Glutamatergic neuron (in vitro differentiated cells): ENCODE data around the gene MED16. TPM values are rescaled to one million over a fixed set of nuclear protein-coding genes. Genes with fewer than 3 reads are reported as not detected.

Source experiments
- DNase-seq: peaks from one replicate; pipeline ENCODE4 v3.0.0; 2022
- H3K27ac Mint-ChIP-seq: one replicate; pipeline ENCODE4 v1.8.0; 2020; ENCODE audit warnings: mild to moderate bottlenecking, mixed read lengths, inconsistent platforms; ENCODE audit not compliant: unreplicated experiment
- H3K27me3 Mint-ChIP-seq: one replicate; pipeline ENCODE4 v1.8.0; 2020; ENCODE audit warnings: mild to moderate bottlenecking, moderate library complexity, mixed read lengths, inconsistent platforms; ENCODE audit not compliant: unreplicated experiment
- H3K36me3 Mint-ChIP-seq: one replicate; pipeline ENCODE4 v1.8.0; 2020; ENCODE audit warnings: mild to moderate bottlenecking, mixed read lengths, inconsistent platforms; ENCODE audit not compliant: unreplicated experiment
- H3K4me1 Mint-ChIP-seq: one replicate; pipeline ENCODE4 v1.8.0; 2020; ENCODE audit warnings: mild to moderate bottlenecking, low read depth, mixed read lengths, inconsistent platforms; ENCODE audit not compliant: unreplicated experiment
- H3K4me3 Mint-ChIP-seq: one replicate; pipeline ENCODE4 v1.8.0; 2020; ENCODE audit warnings: mild to moderate bottlenecking, mixed read lengths, inconsistent platforms; ENCODE audit not compliant: unreplicated experiment
- H3K9me3 Mint-ChIP-seq: one replicate; pipeline ENCODE4 v1.8.0; 2020; ENCODE audit warnings: mild to moderate bottlenecking, moderate library complexity, mixed read lengths, inconsistent platforms; ENCODE audit not compliant: unreplicated experiment
- total RNA-seq: library from RNA; stranded (reverse); fragmentation: NEBNext Ultra II Directional; extraction: Animal tissue kit (Norgen Biotek cat#: 25700); gene quantifications from one replicate; pipeline ENCODE4 v1.2.1, GENCODE V29; 2021; ENCODE audit not compliant: unreplicated experiment
- TF ChIP-seq, protein P1 (sequence below): fragments of 200-600 bp; sonication (generic); IDR thresholded peaks from one replicate; pipeline ENCODE4 v1.5.0; 2021; ENCODE audit not compliant: partially characterized antibody, unreplicated experiment

MED16 gene
- total RNA-seq, 1 donor from 2014 or later: 65.0 TPM

DNA sequence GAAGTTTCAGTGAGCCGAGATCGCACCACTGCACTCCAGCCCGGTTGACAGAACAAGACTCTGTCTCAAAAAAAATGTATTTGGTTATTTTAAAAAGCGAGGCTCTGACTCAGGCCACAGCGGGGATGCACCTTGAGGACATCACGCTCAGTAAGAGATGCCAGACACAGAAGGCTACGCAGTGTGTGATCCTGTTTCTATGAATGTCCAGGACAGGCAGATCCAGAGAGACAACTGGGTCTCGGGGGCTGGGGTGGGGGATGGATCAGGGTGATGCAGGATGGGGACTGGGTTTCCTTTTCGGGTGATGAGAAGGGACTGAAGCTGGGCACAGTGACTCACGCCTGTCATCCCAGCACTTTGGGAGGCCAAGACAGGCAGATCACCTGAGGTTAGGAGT is 5.4 kb downstream of the MED16 start:
- TF ChIP-seq, protein P1, sequence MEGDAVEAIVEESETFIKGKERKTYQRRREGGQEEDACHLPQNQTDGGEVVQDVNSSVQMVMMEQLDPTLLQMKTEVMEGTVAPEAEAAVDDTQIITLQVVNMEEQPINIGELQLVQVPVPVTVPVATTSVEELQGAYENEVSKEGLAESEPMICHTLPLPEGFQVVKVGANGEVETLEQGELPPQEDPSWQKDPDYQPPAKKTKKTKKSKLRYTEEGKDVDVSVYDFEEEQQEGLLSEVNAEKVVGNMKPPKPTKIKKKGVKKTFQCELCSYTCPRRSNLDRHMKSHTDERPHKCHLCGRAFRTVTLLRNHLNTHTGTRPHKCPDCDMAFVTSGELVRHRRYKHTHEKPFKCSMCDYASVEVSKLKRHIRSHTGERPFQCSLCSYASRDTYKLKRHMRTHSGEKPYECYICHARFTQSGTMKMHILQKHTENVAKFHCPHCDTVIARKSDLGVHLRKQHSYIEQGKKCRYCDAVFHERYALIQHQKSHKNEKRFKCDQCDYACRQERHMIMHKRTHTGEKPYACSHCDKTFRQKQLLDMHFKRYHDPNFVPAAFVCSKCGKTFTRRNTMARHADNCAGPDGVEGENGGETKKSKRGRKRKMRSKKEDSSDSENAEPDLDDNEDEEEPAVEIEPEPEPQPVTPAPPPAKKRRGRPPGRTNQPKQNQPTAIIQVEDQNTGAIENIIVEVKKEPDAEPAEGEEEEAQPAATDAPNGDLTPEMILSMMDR: no peak
- peaks cover 4% of the 10 kb centered on the region for H3K9me3 Mint-ChIP-seq
- no peaks in the 10 kb centered on the region for H3K27me3 Mint-ChIP-seq
- DNase-seq: no peak
- H3K4me1 Mint-ChIP-seq: no peaks in the 10 kb centered on the region
- H3K36me3 Mint-ChIP-seq: no peaks in the 10 kb centered on the region
- no peak overlapping the region for H3K4me3 Mint-ChIP-seq
- no peak overlapping the region for H3K27ac Mint-ChIP-seq

DNA sequence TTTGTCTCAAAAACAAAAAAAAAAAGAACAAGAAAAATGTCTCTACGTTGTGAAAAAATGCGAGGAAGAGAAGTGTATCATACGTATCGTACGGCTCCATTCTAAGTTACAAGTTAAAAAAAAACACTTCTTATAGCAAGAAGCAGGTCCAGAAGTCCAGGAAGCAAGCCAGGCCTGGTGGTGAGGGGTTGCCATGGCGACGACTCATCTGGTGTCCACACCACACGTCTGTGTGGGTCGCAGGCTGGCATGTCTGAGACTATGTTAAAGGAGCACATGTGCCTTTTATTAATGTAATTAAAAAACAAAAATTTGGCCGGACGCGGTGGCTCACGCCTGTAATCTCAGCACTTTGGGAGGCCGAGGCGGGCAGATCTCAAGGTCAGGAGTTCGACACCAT is 5.9 kb downstream of the MED16 start:
- Mint-ChIP-seq H3K36me3 (no peaks in the 10 kb centered on the region), H3K4me1 (no peaks in the 10 kb centered on the region), H3K4me3 (no peak overlapping the region), H3K27me3 (peaks cover 2% of the 10 kb centered on the region), H3K9me3 (peaks cover 3% of the 10 kb centered on the region), H3K27ac (no peak overlapping the region)
- DNase-seq: no peak
- TF ChIP-seq, protein P1: no peak

DNA sequence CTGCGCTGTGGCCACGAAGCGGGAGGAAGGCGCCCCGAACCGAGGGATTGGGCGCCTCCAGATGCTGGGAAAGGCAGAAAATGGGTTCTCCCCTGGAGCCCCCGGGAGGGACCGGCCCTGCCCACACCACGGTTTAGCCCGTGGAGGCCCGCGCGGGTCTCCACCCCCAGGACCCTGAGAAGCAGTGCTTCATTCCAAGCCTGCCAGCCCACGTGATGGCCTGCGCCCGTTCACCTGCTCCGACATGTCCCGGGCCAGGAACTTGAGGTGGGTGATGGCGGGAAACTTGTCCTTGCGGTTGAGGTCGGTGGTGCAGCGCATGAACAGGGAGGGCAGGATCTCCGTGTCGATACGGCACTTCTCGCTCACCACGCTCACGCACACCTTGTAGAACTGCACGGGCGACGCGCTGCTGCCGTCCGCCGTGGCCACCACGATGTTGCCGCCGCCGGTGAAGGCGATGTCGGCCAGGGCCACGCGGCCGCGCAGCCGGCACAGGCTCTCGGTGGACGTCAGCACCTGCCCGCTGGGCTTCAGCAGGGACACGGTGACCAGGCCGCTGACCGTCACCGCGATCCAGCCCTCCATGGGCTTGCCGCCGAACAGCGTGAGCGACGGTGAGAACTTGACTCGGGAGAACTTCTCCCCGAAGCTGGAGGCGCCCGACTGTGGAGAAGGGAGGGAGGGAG is 7.3 kb downstream of the MED16 start:
- H3K27me3 Mint-ChIP-seq: peaks cover 2% of the 10 kb centered on the region
- H3K9me3 Mint-ChIP-seq: peaks cover 3% of the 10 kb centered on the region
- H3K4me3 Mint-ChIP-seq: no peak overlapping the region
- H3K27ac Mint-ChIP-seq: no peak overlapping the region
- TF ChIP-seq, protein P1: no peak
- DNase-seq: no peak
- no peaks in the 10 kb centered on the region for H3K36me3 Mint-ChIP-seq
- H3K4me1 Mint-ChIP-seq: no peaks in the 10 kb centered on the region

DNA sequence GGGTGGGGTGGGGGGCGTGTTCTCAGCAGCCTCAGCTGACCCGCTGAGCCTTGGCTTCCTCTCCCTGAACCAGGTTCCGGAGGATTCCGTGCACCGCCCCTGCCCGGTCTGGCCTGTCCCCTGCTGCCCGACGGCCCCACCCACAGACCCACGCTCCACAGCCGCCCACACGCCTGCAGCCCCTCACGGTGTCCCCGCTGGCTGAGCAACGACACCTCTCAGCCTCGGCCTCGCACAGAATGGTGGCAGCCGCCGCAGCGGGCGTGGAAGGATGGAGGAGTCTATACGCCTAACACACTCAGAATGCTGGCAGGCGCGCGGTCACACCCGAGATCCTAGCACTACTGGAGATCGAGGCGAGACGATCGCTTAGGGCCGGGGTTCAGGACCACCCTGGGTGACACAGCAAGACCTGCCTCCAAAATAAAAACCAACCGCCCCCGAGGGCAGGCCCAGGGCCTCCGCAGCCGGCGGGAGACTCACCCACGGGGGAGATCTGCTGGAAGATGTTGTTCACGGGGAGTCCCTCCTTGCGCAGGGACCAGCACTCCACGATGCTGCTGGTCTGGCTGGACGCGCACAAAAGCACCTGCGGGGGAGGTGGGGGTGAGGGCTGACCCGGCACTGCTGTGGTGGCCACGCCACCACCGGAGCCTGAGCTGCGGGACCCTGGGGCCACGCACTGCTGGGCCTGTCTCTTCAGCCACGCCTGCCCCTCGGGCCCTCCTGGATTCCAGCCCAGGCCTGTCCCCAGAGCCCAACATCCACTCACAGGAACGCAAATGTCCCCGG is 8.4 kb downstream of the MED16 start:
- Mint-ChIP-seq H3K27me3 (peaks cover 2% of the 10 kb centered on the region), H3K4me1 (no peaks in the 10 kb centered on the region), H3K9me3 (peaks cover 3% of the 10 kb centered on the region), H3K27ac (no peak overlapping the region), H3K4me3 (no peak overlapping the region), H3K36me3 (no peaks in the 10 kb centered on the region)
- no peak for DNase-seq
- TF ChIP-seq, protein P1: no peak

DNA sequence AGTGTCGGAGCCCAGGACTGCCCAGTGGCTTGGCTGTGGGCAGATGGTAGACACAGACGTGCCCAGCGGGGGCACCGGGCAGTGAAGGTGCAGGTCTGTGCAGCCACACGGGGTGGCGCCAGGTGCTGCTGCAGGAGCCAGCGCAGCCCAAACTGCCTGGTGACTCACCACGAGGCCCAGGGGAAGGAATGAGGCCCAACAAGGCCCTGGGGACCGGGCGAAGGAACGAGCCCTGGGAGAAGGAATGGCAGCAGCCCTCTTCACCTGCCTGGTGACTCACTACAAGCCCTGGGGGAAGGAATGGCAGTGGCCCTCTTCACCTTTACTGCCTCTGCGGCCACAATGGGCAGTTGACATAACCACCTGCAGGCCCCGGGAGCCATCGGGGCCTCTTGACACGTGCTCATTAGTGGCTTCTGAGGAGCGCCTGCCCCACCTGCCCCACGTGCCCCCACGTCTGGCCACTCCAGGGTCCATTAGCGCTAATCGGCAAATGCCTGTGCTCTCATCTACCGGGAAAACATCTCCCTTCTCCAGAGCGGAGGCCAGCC is 9.3 kb downstream of the MED16 start:
- Mint-ChIP-seq H3K27ac (no peak overlapping the region), H3K9me3 (peaks cover 3% of the 10 kb centered on the region), H3K27me3 (peaks cover 4% of the 10 kb centered on the region), H3K4me3 (no peak overlapping the region), H3K4me1 (no peaks in the 10 kb centered on the region), H3K36me3 (no peaks in the 10 kb centered on the region)
- TF ChIP-seq, protein P1: no peak
- no peak for DNase-seq
